Measurements from ENCODE around the gene EIF2B4.

The EIF2B4 gene

DNA sequence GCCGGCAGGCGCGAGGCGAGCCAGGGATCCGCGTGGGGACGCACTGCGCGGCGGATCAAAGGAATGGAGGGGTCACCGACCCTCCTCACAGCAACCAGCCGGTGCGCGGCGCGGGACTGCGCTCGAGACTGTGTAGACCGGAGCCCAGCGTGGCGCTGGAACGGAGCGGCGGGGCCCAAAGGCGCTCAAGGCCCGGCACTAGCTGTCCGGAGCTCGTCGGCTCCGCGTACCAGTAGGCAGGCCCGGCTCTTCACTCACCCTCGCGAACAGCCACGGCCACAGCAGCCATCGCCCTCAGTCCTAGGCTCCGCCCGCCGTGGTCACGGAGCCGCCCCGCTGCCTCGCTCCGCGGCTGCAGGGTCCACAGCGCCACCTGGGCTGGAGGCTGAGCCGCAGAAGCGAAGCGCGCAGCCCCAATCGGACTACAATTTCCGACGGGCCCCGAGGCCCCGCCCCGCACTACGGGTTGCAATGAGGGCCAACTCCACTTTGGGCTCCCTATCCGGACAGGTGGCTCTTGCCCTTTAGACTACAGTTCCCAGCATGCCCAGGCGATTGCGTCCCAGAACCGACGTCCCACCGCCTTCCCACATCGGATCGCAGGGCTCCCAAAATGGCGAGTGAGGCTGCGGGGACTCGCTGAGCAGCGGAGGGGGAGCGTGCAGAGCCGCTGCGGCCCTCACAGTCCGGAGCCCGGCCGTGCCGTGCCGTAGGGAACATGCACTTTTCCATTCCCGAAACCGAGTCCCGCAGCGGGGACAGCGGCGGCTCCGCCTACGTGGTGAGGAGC, at the start of gene EIF2B4, which contains the start of gene SNX17:
Gene EIF2B4, minus strand, starts transcription at position 313 of the 790 bp plus-strand sequence. Its CDS starts 24 bp downstream, at position 289.
Gene SNX17, plus strand, starts transcription at position 591 of the 790 bp plus-strand sequence. Its CDS starts 128 bp downstream, at position 719.
- DNase-seq: peak; percentile 96

DNA sequence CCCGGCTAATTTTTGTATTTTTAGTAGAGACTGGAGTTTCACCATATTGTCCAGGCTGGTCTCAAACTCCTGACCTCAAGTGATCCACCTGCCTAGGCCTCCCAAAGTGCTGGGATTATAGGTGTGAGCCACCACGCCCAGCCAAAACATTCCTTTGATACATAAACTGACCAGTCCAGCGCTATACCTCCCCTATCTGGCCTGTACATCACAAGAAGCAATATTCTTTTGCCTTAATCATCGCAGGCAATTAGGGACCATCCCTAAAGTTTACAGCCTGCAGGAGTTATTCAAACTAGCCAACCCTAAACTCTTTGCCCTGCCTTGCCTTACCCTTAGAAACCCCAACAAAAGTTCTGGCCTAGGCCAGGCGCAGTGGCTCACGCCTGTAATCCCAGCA, 46.0 kb upstream of the EIF2B4 start:
- DNase-seq: no peak

DNA sequence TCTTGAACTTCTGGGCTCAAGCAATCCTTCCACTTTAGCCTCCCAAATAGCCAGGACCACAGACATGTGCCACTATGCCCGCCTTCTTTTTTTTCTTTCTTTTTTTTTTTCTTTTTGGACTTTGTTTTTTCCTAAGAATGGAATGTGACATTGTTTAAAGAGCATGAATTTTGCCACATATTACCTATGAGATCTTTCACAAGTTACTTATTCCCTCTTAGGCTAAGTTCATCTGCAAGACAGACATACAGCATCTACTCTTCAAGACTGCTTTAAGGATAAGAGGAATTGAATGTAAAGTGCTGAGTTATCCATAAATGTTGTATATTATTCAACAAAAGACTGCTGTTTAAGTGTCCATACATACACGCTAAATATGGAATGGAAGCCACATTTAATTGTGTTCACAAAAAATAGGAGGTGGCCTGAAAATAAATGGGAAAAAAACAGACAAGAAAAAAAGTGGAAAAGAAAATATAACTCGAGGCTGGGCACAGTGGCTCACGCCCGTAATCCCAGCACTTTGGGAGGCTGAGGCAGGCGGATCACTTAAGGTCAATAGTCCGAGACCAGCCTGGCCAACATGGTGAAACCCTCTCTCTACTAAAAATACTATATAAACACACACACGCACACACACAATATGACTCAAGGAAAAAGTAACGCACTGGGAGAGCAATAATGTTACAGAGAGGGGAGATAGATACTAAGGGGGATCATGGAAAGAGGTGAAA, 42.4 kb upstream of the EIF2B4 start:
- no peak for DNase-seq

DNA sequence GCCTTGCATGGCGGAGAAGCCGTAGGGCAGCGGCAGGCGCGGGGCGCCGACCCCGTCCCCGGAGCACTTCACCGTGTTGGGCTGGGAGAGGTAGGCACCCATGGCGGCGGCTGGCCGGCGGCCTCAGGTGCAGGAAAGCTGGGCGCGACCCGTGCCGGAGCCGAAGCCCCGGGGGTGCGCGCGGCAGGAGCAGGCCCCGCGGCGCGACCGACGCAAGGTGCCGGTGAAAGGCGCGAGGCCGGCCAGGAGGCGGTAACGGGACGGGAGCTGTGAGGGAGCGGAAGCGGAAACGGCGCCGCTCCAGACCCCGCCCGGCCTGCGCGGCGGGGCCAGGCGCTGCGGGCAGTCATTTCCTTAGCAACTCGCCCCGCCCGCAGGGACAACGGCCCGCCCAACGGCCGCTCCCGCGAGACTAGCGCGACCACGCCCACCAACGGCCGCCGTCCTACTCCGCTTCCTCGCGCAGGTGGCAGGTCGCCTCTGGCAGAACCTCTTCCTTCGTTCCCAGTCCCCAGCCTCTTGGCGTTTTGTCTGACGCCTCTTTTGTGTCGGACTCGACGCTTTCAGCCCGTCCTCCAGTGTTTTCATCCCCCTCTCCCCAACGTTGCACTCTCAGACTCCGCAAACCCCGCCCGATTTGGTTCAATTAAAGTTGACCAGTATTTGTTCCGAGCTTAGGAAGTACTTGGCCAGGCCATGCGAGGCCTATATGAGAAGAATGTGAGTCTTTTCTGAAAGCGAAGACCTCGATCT, 39.4 kb upstream of the EIF2B4 start, which contains the start of gene PPM1G:
Gene PPM1G, minus strand, starts transcription at position 271 of the 753 bp plus-strand sequence. Its CDS starts 169 bp downstream, at position 102.
- peak; percentile 92 for DNase-seq

DNA sequence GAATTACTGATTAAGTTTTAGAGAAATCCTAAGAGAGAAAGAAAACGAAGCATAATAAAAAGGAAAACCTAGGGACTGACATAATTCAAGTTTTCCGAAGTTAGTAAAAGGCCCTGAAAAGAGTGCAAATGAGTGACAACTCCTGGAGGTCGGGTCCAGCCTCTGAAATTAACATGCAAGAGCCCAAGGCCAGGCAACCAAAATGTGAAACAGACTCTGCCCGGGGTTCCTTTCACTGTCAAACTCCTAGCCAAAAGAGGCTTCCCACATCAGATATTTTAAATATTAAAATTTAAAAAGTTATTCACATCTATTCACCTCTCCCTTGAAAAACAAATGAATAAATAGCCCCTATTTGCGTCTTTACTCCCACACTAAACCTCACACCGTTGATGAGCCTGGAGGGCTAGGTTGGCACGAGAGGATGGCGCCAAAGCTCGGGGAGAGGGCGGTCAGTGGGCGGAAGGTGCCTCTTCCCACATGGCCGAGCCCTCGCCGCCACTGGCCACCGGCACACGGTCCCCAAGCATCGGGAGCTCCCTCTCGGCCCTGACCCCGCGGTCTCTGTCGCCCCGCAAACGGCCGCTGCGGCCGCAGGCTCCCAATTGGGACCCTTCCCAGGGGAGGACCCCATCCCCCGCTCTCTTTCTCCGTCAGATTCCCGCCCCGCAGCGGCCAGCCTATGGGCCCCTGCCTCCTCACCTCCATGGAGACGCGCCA, 38.6 kb upstream of the EIF2B4 start:
- peak; percentile 6 for DNase-seq

DNA sequence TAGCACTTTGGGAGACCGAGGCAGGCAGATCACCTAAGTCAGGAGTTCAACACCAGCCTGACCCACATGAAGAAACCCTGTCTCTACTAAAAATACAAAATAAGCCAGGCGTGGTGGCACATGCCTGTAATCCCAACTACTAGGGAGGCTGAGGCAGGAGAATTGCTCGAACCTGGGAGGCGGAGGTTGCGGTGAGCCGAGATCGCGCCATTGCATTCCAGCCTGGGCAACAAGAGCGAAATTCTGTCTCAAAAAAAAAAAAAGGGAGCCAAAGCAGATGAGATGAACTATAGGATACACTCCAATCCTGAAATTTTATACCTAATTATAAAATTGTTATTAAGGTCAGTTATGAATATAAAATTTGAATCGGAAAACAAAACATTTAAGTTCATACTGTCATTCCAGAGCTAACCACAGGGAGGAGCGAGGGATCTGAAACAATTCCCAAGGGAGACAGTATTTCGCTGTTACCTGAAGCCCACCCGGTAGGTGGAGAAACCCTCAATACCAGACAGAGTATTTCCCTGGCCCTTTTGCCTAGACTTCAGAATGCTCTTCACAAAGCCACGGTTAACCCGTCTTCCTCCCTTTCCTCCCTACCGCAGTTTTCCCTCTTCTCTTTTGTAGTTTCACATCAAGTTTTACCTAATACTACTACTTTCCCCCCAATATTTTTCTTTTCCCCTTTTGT, 37.8 kb upstream of the EIF2B4 start:
- DNase-seq: peak; percentile 65

DNA sequence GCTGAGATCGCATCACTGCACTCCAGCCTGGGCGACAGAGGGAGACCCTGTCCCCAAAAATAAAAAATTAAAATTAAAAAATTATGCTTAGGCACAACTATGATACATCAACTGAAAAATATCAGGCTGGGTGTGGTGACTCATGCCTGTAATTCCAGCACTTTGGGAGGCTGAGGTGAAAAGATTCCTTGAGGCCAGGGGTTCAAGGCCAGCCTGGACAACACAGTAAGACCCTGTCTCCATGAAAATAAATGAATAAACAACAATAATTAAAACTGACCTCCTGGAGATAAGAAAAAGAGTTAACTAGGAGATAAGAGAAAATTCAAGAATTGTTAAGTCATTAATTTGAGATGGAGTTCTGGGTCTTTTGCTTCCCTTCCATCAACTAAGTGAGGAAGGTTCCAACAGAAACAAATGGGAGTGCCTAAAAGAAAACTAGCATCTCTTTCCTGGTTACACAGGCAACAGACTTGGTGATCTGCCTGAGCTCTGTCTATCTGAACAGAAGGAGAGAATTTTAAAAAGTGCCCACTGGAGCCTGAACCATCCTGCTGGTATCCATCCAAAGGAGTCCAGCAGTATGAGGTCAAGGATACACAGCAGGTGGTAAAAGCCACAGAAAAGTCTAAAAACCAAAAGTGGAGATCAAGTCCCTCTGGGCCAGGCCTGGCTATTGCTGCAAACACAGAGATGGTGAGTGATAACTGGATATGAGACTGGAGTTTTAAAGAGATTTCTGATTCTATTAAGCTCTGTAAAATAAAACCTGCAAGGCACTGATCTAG, 30.4 kb upstream of the EIF2B4 start:
- DNase-seq: no peak

DNA sequence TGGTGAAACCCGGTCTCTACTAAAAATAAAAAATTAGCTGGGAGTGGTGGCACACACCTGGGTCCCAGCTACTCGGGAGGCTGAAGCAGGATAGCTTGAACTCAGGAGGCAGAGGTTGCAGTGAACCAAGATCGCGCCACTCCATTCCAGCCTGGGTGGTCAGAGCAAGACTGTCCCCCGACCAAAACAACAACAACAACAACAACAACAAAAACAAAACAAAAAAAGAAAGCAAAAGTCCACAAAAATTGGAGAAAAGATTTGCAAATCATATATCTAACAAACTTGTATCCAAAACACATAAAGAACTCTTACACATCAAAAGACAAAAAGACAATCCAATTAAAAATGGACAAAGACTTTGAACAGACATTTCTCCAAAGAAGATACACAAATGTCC, 28.8 kb upstream of the EIF2B4 start:
- no peak for DNase-seq

DNA sequence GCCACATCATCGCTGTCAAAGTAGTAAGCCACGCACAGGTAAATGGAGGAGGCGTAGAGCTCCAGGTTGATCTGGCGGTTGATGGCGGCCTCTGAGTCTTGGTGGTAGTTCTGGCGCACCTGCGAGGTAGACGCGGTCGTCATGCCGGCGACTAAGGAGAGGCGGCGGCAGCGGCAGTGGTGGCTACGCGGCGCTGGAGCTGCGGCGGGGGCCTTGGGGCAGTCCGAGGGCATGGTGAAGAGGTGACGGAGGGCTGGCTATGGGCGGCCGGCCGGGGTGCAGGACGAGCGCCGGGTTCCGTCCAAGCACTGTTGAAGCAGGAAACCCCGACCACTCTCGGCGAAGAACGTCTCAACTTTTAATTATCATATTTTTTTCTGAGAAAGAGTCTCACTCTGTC, 23.1 kb upstream of the EIF2B4 start:
- no peak for DNase-seq

DNA sequence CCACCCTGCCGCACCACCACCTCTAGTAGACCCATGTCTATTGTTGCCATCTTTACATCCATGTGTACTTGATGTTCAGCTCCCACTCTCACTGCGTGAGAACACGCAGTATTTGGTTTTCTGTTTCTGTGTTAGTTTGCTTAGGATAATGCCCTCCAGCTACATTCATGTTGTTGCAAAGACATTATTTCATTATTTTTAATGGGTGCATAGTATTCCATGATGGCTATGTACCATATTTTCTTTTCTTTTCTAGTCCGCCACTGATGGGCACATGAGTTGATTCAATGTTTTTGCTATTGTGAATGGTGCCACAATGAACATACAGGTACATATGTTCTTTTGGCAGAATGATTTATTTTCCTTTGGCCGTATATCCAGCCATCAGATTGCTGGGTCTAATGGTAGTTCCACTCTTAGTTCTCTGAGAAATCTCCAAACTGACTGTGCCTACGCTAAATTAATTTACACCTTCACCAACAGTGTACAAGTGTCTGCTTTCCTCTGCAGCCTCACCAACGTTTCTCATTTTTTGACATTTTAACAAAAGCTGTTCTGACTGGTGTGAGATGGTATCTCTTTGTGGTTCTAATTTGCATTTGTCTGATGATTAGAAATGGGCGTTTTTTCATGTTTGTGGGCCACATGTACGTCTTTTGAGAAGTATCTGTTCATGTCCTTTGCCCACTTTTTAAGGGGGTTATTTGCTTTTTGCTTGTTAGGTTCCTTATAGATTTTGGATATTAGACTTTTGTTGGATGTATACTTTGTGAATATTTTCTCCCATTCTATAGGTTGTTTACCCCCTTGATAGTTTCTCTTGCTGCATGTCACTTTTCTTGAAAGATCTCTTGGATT, 20.9 kb upstream of the EIF2B4 start:
- DNase-seq: no peak

DNA sequence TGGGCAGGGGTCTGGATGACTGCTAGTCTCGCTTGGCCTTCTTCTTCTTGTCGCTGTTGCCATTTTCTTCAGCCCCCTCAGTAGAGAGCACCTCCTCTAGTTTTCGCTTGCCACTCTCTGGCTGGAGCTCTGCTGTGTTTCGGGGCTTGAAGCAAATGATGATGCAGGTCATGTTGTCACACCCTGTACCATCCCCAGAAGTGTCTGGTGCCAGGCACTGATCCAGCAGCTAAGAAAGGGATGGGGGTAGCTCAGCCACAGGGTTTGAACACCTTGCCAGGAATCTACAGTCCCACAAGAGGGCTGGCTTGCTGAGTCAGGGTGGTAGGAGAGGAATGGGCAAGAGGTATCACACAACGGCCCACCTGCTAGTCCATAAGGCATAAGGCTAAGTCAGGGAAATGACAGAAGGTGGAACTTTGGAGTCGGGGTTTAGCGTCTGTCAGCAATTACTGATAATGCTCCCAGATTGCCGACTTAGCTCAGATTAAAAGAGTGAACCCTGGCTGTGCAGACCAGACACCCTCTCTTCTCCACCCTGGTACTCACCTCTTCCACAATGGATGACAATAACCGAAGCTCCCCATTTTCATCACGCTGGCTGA, 11.5 kb upstream of the EIF2B4 start:
- DNase-seq: no peak

DNA sequence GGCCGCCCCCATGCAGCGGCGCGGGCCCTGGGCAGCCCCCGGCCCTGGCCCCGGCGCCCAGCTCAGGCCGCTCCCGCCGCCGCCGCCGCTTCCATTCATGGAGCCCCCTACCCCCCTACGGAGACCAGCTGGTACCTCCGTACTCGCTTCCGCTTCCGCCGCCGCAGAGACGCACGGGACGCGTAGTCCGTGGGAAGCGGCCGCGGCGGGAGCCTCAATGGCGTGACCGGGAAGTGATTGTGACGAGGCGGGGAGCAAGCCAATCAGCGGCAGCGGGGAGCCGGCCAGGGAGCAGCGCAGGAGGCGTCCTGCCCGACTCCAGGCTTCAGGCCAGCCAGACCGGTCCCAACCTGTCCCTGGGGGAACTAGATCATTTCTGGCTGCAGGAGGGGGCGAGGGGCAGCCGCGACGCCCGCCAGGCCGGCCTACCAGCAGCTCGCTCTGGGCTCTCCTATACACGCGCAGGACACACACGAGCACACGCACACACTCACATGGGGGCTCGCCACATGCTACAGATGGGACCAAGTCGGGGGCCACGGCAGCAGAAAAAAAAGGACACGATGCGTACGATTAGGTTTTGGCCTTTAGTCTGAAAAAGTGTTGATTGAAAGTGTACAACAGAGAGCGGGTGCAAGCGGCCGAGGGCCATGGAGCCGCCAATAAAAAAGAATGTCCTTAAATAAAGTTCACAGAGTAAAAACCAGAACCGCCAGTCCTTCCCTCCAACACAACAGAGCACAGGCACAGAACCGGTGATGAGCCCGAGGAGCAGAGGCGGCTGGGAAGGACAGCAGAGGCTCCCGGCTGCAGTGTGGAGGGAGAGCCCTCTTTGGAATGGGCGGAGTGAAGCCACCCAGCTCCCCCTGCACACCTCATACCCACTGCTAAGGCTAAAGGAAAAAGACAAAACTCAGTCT, 10.7 kb upstream of the EIF2B4 start, which contains the start of gene ZNF513:
Gene ZNF513, minus strand, starts transcription at position 109 of the 920 bp plus-strand sequence. CDS start 208 bp downstream, outside the sequence.
- peak; percentile 93 for DNase-seq

DNA sequence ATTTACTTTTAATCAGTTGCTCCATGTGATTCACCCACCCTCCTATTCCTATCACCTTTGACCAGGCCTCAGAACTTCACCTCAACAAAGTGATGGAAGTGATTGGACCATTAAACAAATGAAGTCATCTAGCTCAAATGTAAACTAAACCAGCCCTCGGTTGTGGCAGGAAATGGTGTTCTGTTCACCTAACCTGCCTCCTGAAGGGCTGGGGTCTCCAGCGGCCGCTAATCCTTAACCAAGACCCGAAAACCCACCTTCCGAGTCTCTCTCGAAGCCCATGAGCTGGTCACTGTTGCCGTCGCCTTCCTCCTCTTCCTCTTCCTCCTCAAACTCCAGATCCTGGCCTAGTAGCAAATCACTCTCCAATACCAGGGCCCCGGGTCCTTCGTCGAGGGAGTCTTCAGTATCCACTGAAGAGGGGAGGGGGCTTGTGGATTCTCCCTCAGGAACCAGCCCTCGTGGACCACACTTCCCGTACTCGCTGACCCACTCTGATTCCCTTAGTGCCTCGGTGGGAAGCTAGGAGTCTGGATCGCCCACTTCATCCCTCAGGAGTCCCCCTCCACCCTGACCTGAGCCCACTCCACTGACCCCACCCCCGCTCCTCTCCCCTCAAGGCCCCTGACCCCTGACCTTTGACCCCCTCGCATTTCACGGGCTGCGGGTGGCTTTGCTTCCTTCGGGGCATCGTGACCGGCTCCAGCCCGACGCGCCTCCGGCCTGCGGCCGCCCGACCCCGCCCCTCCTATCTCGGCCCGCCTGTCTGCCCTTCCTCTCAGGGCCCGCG, 9.9 kb upstream of the EIF2B4 start:
- no peak for DNase-seq

DNA sequence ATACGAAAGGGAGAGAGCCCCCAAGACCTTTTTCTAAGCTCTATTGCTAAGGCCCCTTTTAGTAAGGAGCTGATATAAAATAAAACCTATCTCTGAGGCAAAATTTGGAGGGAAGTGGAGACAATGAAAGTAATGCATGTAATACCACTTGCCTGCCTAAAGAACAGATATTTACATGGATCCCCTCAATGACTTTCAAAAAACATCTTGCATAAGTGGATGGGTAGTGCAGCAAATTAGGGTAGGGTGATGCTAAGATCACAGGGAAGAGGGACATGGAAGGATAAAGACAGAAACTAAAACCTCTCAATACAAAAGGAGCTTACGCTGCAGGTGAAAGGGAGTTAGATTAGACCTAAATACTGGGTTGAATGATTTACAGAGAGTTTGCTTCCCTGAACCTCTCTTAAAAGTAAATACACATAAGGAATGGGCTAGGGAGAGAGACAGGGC, 9.3 kb upstream of the EIF2B4 start:
- DNase-seq: no peak

DNA sequence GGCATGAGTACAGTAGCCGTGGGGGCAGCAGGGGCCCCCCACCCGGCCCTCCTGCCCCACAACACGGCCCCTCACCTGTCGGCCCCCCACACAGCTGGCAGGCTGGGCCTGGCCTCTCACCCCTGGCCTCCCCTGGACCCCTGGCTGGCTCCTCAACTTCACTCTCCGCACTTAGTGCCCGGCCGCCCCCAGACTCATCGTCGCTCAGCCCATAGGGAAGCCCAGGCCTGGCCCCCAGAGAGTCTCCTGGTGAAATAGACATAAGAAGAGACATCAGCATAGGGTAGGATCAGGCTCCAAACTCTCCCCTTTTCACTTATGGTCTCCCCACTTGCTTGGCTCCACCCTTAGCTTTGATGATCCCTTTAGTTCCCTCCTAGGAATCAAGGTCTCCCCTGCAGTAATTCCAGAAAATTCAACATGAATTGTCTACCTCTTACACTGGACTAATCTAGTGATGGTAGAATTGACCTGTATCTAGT, 8.7 kb upstream of the EIF2B4 start:
- DNase-seq: no peak

DNA sequence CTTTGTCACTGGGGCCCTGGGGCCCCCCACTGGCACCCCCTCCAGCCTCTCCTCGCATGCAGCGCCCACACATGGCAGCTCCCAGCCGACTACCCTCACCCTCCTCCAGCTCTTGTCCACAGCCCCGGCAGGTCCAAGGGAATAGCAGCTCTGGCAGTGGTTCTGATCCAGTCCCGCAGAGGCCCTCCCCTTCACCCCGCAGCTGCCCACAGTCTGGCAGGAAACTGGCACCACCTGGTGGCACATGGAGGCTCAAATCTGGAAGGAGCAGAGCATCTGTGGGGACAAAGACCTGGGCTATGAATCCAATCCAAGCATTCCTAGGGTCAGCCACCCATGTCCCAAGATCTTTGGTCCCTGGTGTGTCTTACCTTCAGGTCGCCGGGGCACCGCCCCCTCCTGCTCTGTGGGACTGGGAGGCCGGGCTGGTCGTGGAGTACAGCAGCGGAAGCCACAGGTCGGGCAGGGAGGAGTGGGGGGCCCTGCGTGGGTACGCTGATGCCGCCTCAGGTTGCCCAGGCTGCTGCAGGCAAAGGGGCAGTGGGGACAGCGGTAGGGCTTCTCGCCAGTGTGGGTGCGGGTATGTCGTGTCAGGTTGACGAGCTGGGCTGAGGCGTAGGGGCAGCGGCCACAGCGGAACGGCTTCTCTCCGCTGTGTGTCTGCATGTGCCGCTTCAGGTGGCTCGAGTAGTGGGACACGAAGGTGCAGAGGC, 8.1 kb upstream of the EIF2B4 start:
- DNase-seq: no peak

All from NCI-H510A treated with DMSO at 0.1 percent for 48 hours (cell line).